Left lung (tissue), 10 donors: ENCODE measurements around the gene TRPM3. TPM values are rescaled to one million over a fixed set of nuclear protein-coding genes. Genes with fewer than 3 reads are reported as not detected.

Experiments
- ATAC-seq: fragments of 200-7000 bp; cut with Tn5 transposase; one replicate; pipeline ENCODE4 v1.9.1; 2020; ENCODE audit warnings: moderate library complexity
- DNase-seq, 4 donors: peaks; one replicate each; pipeline ENCODE4 v3.0.0-alpha.2; 2013 to 2020
- H3K27ac ChIP-seq, 2 donors: fragments of 200-600 bp; sonication (generic) in 1 of 2; one replicate each; pipeline versions ENCODE4 v1.5.0 to v1.8.0; 2020 to 2021
- H3K27me3 ChIP-seq, 2 donors: fragments of 200-600 bp; sonication (generic) in 1 of 2; one replicate each; pipeline versions ENCODE4 v1.5.0 to v1.8.0; 2020 to 2021
- H3K36me3 ChIP-seq, 2 donors: fragments of 200-600 bp; sonication (generic) in 1 of 2; one replicate each; pipeline versions ENCODE4 v1.5.0 to v1.8.0; 2020 to 2021
- H3K4me1 ChIP-seq, 2 donors: fragments of 200-600 bp; one replicate each; pipeline ENCODE4 v1.8.0; 2021
- H3K4me3 ChIP-seq, 2 donors: fragments of 200-600 bp; sonication (generic) in 1 of 2; one replicate each; pipeline versions ENCODE4 v1.5.0 to v1.8.0; 2020 to 2021; ENCODE audit warnings: mild to moderate bottlenecking in 1 of 2
- H3K9me3 ChIP-seq, 2 donors: fragments of 200-600 bp; sonication (generic) in 1 of 2; one replicate each; pipeline versions ENCODE4 v1.5.0 to v1.8.0; 2020 to 2021
- CTCF ChIP-seq, 2 donors: fragments of 200-600 bp; sonication (generic) in 1 of 2; IDR thresholded peaks; one replicate each; pipeline versions ENCODE4 v1.5.0 to v1.8.0; 2021; ENCODE audit warnings: antibody characterized with exemption in 2 of 2
- intact Hi-C, 2 donors: fragments of 100-400 bp; cut with DNase I; formaldehyde crosslinking; loops; one replicate each; pipeline versions ENCODE4 v1.11.2 to v1.14.2; 2022
- polyA plus RNA-seq, 6 donors: library from polyadenylated mRNA; unstranded; fragments of 120-200 nt; gene quantifications; one replicate each; pipeline ENCODE4 v1.2.1, GENCODE V29; 2013; ENCODE audit not compliant: insufficient read length in 6 of 6
- total RNA-seq, 2 donors: library from RNA; stranded (reverse); fragmentation: NEBNext Ultra II Directional; extraction: Animal tissue kit (Norgen Biotek cat#: 25700); gene quantifications; one replicate each; pipeline ENCODE4 v1.2.1, GENCODE V29; 2021
- donor health status: DM: no; HTN: yes; CAD: no.
- donor health status: DM: no; HTN: no; CAD: no.

The TRPM3 gene
- total and polyA plus RNA-seq, 8 donors: 0.17 to 2.1 (median 1.2) TPM

- Histone ChIP-seq H3K9me3 (no peaks in the 10 kb centered on the region), H3K4me3 (no peak overlapping the region), H3K36me3 (no peaks in the 10 kb centered on the region), H3K27ac (no peak overlapping the region), H3K27me3 (no peaks in the 10 kb centered on the region), H3K4me1 (no peaks in the 10 kb centered on the region)
- no peak for TF ChIP-seq CTCF (IDR thresholded peaks at IDR 0.05)
- DNase-seq (no peak), ATAC-seq (no peak)
- intact Hi-C loops: no loop called here
Observed at GRCh38 chr9:70688704-70689103, 432.7 kb downstream of the TRPM3 start.

- intact Hi-C loops: no loop called here
- no peaks in the 10 kb centered on the region for H3K27me3 ChIP-seq
- H3K36me3 ChIP-seq: no peaks in the 10 kb centered on the region
- no peak overlapping the region for H3K27ac ChIP-seq
- DNase-seq (no peak), ATAC-seq (no peak)
- no peaks in the 10 kb centered on the region for H3K9me3 ChIP-seq
- TF ChIP-seq CTCF (IDR thresholded peaks at IDR 0.05): no peak
- H3K4me1 ChIP-seq: no peaks in the 10 kb centered on the region
- H3K4me3 ChIP-seq: no peak overlapping the region
Observed at GRCh38 chr9:70683841-70684240, 437.6 kb downstream of the TRPM3 start.

GRCh38 chr9:70682298-70682697 is 439.1 kb downstream of the TRPM3 start:
- ATAC-seq (no peak), DNase-seq (no peak)
- Histone ChIP-seq H3K9me3 (no peaks in the 10 kb centered on the region), H3K27me3 (no peaks in the 10 kb centered on the region), H3K4me3 (no peak overlapping the region), H3K36me3 (no peaks in the 10 kb centered on the region), H3K4me1 (no peaks in the 10 kb centered on the region), H3K27ac (no peak overlapping the region)
- intact Hi-C loops: no loop called here
- TF ChIP-seq CTCF (IDR thresholded peaks at IDR 0.05): no peak

- H3K4me3 ChIP-seq: no peak overlapping the region
- intact Hi-C loops: no loop called here
- H3K4me1 ChIP-seq: no peaks in the 10 kb centered on the region
- ATAC-seq (no peak), DNase-seq (no peak)
- H3K27me3 ChIP-seq: no peaks in the 10 kb centered on the region
- no peak for TF ChIP-seq CTCF (IDR thresholded peaks at IDR 0.05)
- H3K27ac ChIP-seq: no peak overlapping the region
- H3K36me3 ChIP-seq: no peaks in the 10 kb centered on the region
- no peaks in the 10 kb centered on the region for H3K9me3 ChIP-seq
Observed at GRCh38 chr9:70679845-70680244, 441.6 kb downstream of the TRPM3 start.

- DNase-seq (no peak), ATAC-seq (peak; percentile 30)
- intact Hi-C loops: no loop called here
- H3K4me3 ChIP-seq: no peak overlapping the region
- no peaks in the 10 kb centered on the region for H3K9me3 ChIP-seq
- no peaks in the 10 kb centered on the region for H3K27me3 ChIP-seq
- H3K27ac ChIP-seq: no peak overlapping the region
- no peak for TF ChIP-seq CTCF (IDR thresholded peaks at IDR 0.05)
- no peaks in the 10 kb centered on the region for H3K4me1 ChIP-seq
- no peaks in the 10 kb centered on the region for H3K36me3 ChIP-seq
Observed at GRCh38 chr9:70678153-70678552, 443.3 kb downstream of the TRPM3 start.
